HG03196 (cell line): Measurements from ENCODE around the gene RAET1G.
"Not testable (repeated sequence)": the region's sequence is repeated elsewhere in the genome, so short reads cannot be mapped to it uniquely, and the experiment has no call there.

Experiments
- ATAC-seq: cut with Tn5 transposase; IDR thresholded peaks from one replicate; pipeline ENCODE4 v1.9.1; 2021; ENCODE audit not compliant: unreplicated experiment

RAET1G gene

DNA sequence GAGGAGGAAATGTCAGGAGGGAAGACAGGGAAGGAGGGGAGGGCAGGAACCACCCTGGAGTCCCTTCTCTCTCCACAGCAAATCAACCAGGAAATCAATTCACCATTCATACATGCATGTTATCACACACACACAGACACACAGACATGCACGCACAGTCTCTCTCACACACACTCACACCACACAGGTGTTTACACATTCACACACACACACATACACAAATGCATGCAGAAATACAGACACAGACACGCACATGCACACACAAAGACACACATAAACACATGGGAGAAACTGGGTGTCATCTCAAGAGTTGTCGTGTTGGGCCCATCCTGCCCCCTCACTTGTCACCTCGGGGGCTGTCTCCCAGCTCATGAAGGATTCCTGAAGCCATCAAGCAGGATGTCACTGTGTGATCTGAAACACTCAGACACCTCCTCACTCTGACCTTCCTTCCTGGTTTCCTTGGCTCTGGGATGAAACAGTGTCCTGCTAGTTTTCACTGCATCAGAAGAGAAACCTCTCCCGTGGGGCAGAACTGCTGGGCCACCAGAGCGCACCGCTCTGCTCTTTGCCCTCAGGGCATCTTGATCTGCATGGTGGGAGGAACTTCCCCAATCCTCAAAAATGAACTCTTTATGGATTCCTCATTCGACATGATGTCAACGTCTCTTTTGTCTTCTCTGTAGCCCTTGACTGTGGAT lies 9.2 kb downstream of the RAET1G start:
- no peak for ATAC-seq

DNA sequence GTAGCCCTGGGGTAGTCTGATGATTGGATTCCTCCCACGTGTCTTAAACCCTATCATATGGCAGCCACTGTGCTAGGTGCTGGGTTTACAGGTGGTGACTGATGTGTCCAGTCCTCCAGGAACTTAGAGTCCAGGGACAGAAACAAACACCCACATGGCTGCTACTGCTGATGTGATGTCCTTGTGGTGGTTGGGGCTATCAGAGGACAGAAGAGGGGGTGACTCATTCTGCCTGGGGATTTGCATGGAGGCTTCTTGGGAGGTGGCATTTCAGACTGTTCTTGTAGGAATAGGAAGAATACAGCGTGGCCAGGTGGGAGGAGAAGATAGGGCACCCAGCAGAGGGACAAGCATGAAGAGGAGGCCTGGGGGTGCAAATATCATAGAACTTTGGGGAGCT lies 9.8 kb downstream of the RAET1G start:
- no peak for ATAC-seq

DNA sequence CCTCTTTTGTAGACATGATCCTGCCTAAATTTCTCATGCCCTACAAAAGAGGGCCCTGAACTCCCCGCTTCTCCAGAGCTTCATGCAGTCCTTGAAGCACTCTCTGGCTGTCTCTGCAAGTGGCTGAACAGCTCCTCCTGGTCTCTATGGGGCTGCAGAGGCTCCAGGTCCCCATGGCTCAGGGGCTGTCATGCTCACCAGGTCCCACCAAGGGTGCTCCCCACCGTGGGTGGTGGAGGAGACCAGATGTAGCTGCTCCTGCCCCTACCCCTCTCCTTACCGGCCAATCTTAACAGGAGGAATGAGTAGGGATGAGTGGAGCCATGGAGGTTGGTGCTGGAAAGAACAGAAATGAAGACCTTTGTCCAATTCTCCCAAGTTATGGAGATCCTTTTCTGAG lies 10.2 kb downstream of the RAET1G start:
- ATAC-seq = not testable (repeated sequence)

DNA sequence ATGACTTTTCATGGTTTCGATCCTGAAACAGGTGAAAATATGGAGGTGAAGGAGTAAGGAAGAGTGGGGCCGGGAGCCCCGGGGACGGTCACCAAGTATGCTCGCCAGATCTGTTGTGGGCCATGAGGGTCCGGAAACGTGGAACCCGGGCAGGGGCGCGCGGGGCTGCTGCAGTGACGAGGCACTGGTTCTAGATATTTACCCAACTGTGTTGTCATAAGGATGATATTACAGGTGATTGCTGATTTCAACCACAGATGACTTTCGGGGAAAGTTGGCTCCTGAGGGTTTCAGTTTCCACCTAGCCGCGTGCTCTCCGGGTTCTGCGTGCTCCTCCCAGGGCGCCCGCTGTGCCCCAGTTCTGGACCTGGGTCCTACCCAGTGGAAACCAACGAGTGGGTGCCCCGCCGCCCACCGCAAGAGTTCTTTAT lies 12.2 kb downstream of the RAET1G start:
- ATAC-seq = no peak

DNA sequence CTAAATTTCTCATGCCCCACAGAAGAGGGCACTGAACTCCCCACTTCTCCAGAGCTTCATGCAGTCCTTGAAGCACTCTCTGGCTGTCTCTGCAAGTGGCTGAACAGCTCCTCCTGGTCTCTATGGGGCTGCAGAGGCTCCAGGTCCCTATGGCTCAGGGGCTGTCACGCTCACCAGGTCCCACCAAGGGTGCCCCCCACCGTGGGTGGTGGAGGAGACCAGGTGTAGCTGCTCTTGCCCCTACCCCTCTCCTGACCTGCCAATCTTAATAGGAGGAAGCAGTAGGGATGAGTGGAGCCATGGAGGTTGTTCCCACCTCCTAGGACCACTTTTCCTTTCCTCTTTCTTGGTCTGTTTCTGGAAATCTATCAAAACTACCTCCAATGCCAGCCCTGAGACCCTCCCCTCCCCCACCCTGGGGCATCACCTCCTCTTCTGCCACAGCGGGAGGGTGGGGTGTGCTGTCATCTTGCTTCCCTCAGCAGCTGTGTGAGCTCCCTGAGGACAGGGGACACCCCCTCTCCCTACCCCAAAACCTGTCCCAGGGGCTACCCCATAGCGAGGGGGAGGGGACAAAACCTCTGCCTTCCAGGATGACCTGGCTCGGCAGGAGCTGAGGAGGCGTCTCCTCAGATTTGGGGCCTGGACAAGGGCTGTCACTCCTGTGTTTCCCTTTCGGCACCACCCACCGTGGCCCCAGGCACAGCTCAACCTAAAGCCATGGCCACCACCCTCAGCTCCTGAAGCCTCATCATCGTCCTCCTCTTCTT lies 13.0 kb downstream of the RAET1G start:
- ATAC-seq = no peak

DNA sequence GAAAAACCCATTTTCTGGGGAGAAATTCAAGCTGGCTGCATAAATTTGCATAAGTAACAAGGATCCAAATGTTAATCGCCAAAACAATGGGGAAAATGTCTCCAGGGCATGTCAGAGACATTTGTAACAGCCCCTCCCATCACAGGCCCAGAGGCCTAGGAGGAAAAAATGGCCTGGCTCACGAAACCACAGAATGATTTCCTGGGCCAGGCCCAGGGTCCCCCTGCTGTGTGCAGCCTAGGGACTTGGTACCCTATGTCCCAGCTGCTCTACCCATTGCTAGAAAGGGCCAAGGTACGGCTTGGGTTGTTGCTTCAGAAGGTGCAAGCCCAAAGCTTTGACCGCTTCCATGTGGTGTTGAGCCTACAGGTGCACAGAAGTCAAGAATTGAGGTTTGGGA lies 14.4 kb downstream of the RAET1G start:
- ATAC-seq = not testable (repeated sequence)

DNA sequence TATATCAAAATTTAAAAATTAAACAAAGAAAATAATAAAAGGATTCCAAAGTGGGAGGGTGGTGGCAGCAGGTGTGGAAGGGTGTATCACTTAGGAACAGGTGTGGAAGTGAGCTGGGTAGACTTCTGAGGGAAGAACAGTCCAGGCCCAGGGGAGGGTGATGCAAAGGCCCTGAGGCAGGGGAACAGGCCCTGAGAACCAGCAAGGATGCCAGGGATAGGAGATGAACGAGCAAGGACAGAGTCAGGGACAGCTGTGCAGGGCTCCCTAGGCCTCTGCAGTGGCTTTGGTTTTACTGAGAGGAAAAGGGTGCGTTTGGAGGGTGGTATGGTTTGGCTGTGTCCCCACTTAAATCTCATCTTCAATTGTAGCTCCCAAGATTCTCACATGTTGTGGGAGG lies 15.6 kb downstream of the RAET1G start:
- ATAC-seq = no peak

DNA sequence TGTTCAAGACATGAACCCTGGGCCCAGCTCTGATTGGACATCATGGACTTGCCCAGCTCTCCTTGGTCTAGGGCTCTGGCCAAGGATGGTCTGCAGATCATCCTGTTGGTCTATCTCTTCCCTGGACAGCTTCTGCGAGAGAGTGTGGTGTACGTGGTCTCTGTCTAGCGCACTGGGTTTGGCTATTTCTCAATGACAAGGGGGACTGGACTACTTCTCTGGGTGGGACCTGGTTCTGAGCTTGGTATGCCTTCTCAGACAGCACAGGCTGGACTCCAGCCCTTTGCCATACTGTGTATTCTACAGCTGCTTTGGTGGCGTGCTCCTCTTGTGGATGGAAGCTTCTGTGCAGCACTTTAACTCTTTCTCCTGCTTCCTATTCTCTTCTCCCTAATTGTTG lies 16.5 kb downstream of the RAET1G start:
- ATAC-seq = no peak

DNA sequence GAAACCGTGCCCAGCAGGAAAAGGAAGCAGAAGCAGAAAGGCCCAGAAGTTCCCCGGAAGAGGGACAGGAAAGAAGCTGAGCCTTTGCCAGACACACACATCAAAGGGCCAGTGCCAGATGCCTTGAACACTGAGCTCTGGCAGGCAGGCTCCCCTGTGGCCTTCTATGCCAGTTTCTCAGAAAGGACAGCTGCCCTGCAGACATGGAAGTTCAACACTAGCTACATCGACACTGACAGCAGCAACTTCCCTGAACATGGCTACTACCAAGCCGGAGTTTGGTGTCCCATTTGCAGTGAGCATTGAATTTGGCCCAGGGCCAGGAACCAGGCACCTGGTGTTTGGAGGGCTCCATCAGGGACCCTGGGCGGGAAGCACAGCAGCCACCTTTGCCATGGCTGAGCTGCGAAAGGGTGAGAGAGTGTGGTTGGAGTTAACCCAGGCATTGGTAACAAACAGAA lies 17.0 kb downstream of the RAET1G start:
- no peak for ATAC-seq

DNA sequence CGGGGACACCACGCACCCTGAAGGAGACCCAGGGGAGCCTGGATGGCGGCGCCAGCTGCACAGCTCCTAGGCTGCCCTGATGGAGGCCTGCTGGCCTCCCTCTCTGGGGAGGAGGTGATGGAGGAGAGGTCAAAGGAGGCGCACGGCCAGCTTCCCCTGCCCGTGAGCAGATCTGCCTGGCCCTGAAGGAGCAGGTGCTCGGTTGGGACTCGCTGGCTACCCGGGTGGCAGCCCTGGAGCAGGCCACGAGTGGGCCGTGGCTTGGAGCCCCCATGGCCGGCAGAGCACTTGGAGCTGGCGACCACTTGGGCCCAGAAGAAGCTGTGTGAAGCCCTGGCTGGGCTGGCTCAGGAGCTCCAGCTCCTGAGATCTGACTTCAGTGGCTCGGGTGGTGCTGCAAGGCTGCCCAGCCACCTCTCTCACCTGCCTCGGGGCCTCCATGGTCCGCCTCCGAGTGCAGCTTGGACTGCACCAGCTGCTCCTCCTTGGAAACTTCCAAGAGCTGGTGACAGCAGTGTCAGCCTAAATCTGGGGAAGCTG lies 17.5 kb downstream of the RAET1G start:
- no peak for ATAC-seq

DNA sequence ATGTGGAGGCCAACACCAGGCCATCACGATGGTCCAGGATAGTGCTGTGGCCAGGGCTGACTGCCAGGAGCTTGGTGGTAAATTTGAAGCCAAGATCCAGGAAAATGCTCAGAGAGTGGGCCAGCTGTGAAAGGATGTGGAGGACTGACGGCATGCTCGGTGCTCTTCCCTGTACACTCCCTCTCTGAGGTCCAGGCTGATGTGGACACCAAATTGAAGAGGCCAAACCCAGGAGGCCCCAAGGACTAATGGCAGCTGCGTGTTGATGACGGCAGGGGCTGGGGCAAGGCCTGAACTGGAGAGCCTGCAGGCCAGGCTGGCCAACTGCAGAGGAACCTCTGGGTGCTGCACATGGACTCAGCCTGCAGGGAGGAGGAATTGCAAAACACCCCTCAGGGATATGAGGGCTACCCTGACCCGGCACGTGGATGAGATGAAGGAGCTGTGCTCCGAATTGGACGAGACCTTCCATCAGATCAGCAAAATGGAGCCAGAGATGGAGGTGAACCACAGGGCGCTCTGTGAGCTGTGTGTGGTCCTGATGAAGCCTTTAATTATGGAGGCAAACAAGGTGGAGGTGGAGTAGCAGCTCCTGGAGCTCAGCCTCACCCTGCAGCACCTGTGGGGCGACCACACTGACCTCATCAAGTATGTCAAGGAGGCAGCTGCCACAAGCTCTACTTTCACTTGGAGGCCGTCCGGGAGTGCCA lies 18.1 kb downstream of the RAET1G start:
- ATAC-seq = no peak

DNA sequence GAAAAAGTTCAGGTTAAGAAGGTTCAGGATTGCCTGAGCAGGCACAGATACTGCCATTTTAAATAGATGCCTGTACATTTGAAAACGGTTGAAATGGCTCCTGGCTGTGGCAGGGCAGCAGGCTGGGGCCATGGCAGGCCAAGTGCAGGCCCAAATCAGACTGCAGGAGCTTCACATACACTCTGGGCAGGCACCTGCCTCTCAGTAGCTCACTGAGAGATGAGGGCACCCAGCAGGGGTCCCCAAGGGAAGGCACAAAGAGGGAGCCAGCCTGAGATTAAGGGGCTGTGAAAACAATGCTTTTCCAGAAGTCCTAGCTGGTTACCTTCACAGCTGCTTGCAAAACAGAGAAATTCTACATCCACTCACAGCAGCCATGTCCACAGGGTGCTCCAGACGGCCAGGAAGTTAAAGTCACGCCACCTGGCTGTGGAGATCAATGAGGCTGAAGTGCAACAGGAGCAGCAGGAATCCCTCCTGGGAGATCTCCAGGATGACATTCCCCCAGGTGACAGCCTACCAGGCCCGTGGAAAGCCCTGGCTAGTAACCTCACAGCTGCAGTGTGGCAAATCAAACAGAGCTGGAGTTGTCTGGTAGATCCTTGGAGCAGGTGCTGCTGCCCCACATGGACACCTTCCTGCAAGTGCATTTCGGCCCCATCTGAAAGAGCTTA lies 18.8 kb downstream of the RAET1G start:
- no peak for ATAC-seq

DNA sequence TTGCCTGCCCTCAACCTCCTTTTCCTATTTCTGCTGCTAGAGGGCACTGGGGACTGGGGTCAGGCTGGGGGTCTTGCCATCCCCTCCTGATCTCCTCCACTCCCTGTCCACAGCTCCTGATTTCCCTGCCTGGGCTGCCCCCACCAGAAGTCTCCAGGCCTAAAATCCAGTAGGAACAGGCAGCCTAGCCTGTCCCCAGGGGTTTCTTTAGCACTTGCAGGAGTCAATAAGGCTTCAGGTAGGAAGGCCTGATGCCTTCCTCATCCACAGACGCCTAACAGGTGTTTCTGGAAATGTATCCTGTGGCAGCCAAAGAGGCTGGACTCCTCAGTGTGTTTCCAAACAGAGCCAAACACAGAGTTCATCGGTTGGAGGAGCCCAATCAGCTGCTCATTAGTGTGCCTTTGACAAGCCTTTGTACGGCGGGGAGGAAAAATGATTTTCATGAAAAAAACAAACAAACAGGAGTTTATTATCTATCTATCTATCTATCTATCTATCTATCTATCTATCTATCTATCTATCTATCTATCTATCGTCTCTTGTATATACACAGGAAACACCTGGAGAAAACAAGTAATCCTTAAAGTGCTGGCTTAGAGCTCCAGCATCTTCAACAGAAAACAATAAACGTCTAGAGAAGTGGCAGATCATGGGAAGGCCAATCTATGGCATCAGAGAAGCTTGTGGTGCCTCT lies 21.3 kb downstream of the RAET1G start:
- ATAC-seq = no peak

DNA sequence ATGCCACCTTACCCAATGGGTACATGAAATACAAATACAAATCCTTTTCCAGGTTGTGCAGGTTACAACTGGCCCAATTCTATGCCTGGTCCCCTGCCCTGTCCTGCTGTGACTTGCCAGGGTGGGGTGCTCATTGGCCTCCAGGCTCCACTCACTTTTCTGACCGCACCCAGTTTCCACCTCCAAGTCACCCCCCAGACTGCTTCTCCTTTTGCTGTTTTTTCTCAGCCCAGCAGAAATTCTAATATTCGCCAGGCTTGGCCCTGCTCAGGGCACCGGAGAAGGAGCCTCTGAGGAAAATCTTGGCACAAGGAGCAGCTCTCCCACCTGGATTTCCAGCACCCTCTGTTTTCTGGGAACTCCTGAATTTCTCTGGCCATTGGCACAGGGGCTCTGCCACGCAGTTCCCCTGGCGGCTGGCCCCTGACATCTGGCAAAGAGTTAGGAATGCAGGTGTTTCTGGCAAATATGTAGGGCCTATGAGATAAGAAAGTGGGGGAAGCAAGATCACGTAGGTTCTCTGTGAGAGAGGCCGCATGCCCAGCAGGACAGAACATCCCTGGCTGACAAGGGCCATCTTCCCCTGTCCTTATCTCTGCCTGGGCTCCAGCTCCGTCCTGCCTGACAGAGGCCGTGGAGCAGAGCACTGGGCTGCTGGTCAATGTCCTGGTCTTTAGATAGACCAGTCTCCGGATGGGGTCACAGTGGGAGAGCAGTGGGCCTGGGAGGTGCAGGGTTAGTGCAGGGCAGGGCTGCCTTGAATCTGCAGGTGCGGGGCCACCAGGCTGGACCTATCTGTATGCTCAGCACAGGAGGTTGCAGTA lies 22.1 kb downstream of the RAET1G start:
- ATAC-seq = no peak

DNA sequence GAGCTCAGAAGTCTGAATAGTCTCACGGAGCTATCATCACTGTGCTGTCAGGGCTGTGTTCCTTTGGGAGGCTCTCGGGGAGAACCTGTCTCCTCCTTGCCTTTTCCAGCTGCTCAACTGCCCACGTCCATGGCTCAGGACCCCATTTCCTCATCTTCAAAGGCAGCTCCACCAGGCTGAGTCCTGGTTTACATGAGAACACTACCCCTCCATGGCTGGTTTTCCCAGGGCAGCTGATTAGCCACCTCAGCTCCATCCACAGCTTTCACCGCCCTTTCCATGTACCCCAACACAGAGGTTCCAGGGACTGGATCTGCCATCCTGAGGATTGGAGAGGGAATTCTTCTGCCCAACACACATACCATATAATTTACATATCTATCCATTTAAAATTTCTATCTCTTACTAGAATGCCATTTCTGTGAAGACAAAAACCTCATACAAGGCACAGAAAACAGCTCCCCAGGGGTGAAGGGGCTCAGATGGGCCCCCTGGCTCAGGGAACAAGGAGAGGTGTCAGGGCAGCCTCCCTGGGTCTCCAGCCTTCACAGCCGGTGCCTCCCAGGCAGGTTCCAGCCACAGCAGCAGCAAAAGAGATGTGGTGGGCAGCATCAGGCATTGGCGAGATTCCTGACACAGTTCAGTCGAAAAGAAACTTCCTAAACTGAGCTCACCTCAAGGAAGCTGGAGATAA lies 22.8 kb downstream of the RAET1G start:
- no peak for ATAC-seq

DNA sequence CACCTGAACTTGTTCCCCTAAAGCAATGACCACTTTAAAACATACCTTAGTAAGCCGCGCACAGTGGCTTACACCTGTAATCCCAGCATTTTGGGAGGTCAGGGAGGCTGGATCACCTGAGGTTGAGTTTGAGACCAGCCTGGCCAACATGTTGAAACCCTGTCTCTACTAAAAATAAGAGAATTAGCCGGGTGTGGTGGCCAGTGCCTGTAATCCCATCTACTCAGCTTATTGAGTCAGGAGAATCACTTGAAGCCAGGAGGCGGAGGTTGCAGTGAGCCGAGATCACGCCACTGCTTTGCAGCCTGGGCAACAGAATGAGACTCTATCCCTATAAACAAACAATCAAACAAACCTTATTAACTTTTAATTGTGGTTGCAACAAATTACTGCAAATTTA lies 23.4 kb downstream of the RAET1G start:
- ATAC-seq = no peak

DNA sequence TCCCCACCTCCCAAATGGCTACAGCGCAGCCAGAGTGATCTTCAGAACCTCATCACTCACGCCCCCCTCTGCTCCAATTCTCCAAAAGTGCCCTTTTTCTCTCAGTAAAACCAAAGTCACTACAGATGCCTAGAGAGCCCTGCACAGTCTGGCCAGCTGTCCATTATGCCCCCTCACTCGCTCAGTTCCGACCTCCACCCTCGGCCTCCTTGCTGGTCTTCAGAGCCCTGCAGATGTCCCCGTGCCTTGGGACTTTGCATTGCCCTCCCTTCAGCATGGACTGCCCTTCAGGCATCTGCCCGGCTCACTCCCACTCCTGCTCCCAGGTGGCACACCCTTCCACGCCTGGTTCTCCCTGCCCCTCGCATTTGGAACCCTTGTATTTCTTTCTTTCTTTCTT lies 24.0 kb downstream of the RAET1G start:
- no peak for ATAC-seq

DNA sequence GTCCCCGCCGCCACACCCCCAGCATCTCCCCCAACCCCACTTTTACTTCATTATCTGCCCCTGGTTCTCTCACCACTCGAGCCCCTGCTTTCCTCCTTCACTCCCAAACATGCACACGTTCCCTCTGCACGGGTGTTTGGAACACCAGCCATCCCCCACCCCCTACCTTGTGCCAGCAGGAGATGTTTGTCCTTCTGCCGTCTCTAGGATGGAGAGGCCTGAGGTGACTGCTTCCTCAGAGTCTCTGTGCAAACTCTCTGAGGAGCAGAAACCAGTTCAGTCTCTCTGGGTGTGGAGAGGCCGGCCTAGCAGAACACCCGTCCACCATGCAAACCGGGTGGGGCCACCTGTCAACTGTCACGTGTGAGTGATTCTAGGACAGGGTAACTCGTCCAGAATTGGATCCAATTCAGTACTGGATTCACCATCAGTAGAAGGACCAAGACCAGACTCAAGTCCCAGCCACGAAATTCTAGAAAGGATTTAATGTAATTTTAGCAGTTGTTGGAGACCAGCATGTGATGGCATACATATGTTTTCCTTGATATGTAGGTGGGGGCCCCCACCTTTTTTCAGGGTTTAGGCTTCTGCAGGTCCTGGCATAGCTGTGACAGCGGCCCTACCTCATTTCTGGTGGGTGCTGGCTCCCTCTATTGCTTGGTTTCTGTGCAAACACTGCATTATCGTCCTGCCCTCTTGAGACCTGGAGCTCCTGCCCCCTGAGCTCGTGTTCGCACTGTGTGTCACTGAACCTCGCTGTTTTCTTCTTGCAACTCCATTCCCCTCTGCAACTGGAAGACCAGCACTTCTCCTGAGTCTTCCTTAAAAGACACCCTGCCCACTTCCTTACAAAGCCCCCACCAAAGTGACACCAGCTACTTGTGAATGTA lies 24.8 kb downstream of the RAET1G start, which contains the start of gene RAET1E:
Gene RAET1E (minus strand): TSS at position 259 of the 890 bp plus-strand sequence. CDS start 7,212 bp downstream, outside the sequence.
- no peak for ATAC-seq
